GM12873 (cell line): Measurements from ENCODE around the gene ARRDC3.

Experiments used
- TF ChIP-seq, protein P1 (sequence below): IDR thresholded peaks from 2 replicates; pipeline ENCODE4 v1.5.1; 2012; ENCODE audit warnings: low read depth, mild to moderate bottlenecking, moderate library complexity, low read length, control low read depth; ENCODE audit not compliant: insufficient read depth; ENCODE audit errors: missing control alignments

ARRDC3 gene, protein sequence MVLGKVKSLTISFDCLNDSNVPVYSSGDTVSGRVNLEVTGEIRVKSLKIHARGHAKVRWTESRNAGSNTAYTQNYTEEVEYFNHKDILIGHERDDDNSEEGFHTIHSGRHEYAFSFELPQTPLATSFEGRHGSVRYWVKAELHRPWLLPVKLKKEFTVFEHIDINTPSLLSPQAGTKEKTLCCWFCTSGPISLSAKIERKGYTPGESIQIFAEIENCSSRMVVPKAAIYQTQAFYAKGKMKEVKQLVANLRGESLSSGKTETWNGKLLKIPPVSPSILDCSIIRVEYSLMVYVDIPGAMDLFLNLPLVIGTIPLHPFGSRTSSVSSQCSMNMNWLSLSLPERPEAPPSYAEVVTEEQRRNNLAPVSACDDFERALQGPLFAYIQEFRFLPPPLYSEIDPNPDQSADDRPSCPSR

DNA sequence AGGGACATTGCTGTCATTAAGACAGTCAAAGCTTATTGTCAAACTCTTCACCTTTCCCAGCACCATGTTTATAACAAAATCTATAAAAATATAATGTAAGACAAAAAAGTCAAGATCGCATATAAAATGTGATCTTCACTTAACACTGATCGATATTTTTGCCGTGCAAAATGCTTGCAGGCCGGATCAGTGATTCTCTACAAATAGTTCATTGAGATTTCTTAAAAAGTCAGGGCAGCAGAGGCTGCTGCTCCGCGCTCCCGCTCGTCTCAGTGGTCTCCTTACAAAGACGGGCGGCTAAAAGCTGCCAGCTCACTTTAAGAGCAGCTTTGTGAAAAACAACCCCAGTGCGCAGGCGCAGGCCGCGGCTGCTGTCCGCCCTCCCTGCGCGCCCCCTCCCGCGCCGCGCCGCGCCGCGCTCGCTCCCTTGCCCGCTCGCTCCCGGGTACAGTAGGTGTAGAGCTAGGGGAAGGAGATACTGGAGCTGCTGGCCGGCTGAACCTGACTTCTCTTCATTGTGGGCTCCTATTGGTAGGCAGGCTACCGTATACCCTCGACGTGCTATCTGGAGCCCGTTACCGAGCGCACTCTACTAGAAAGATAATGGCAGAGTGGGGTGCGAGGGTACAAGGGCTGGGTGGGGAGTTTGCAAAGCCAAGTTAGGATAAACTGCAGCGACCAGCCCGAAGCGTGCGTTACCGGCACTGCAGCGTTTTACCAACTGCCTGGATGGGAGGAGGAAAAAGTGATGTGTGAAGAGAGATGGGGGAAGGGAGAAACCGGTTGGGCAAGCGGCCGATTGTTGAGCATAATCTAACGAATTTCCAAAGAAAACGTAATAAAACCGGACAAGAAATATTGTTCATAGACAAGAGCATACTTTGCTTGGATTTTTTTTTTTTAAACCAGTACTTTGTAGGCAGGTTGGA is at the start of gene ARRDC3:
TSS of gene ARRDC3 (minus strand) at position 291 of the 929 bp plus-strand sequence. CDS start at position 66, 225 bp downstream.
- TF ChIP-seq, protein P1, sequence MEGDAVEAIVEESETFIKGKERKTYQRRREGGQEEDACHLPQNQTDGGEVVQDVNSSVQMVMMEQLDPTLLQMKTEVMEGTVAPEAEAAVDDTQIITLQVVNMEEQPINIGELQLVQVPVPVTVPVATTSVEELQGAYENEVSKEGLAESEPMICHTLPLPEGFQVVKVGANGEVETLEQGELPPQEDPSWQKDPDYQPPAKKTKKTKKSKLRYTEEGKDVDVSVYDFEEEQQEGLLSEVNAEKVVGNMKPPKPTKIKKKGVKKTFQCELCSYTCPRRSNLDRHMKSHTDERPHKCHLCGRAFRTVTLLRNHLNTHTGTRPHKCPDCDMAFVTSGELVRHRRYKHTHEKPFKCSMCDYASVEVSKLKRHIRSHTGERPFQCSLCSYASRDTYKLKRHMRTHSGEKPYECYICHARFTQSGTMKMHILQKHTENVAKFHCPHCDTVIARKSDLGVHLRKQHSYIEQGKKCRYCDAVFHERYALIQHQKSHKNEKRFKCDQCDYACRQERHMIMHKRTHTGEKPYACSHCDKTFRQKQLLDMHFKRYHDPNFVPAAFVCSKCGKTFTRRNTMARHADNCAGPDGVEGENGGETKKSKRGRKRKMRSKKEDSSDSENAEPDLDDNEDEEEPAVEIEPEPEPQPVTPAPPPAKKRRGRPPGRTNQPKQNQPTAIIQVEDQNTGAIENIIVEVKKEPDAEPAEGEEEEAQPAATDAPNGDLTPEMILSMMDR, result no peak

DNA sequence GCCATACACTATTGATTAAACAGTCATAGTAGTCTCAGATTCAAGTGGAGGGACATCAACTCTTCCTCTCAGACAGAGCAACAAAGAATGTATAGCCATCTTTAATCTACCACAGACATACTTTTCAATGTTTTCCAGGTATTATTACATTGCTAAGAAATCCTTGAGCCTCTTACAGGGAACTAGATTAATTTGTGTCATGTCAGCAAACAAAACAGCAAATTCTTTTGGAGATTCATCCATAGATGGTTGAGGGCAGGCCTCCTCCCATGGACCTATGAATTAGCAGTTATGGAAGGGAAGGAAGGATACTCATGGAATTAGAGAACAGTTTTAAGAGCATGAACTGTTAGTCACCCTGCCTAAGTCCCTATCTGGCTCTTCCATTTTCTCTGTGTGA is 47.8 kb upstream of the ARRDC3 start:
- TF ChIP-seq, protein P1, result no peak

DNA sequence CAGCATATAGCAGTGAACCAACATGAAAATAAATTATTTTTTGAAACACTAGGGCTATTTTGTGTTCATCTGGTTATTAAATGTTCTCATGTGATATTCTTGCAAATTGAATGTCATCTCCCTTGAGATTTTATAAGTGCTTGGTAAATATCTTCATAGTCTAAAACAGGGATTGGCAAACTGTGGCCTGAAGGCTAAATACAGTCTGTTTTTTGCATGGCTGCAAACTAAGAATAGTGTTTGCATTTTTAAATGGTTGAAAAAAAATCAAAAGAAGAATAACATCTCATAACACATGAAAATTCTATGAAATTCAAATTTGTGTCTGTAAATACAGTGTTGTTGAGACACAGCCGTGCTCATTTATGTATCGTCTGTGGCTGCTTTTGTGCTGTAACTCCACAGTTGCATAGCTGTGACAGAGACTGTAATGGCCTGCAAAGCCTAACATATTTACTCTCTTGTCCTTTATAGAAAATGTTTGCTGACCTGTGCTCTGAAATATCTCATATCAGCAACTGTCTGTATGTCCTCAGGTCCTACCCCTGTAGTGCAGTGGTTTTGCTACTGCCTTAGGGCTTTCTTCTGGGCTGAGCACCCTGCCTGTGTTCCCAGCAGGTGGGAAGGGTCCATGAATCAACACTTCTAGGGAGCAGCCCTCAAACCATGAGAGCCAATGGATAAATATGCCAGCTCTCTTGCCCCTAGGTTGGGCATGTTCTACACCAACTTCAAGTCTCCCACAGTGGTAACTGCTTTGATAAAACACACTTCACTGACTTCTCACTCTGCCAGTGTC is 41.7 kb upstream of the ARRDC3 start:
- TF ChIP-seq, protein P1, result no peak

DNA sequence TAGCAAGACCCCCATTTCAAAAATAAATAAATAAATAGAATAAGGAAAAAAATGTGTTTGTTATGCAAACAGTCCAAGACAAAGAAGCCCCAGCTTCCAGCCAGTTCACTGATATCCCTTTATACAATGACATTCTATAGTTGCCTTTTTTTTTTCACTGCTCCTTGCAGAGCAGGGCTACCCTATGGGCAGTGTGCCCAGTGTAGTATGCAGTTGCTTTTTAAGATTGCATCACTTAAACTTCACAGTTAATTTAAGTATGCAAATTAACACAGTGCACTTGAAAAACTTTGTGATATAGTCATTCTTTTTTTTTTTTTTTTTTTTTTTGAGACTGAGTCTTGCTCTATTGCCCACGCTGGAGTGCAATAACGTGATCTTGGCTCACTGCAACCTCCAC is 40.8 kb upstream of the ARRDC3 start:
- TF ChIP-seq, protein P1, result no peak

DNA sequence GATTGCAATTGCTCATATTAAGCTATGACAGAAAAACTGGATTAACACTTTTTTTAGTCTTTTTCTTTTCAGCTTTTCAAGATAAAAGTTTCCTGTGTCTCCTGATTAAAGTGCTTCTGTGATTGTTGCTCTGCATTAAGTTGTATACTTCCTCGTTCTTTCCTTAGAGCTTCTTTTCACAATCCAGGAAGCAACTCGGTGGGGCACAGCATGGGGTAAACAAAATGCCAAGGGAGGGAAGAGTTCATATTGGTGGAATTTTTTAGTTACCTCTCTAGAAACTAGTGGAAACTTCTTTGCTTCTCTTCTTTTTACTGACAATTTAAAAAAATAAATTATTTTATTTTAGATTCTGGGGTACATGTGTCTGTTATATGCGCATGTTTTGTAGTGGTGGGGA is 37.8 kb upstream of the ARRDC3 start:
- TF ChIP-seq, protein P1, result no peak

DNA sequence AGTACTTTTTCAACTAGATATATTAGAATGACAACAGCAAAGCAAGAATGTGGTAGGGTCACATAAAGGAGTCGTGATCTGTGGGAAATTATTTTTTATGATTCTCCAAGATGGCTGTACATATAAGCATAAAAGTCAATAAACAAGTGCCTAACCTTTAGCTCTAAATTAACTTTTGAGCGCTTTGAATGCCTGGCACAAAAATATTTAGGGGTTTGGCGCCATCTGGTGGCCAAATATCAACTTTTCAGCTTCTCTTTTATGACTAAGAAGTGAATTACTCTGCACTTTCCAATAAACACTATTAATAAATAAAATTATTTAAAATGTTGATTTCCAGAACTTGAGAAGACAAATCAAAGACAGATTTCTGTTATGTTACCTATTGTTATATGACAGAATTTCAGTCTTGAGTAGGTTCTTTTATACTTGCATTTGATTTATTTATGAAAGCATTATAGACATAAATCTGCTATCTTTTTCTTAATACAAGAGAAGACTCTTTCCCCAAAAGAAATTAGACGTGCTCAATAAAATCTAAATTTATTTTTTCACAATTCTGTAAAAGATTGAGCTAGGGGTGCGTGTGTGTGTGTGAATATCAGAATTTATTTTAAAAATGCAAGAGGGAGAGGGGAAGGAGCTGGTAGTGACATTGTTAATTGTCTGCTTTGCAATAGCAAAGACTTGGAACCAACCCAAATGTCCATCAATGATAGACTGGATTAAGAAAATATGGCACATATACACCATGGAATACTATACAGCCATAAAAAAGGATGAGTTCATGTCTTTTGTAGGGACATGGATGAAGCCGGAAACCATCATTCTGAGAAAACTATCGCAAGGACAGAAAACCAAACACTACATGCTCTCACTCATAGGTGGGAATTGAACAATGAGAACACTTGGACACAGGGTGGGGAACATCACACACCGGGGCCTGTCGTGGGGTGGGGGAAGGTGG is 36.7 kb upstream of the ARRDC3 start:
- TF ChIP-seq, protein P1, result peak; percentile 56
